HG03066 (cell line): ENCODE results near the gene TC2N.
"Not testable (repeated sequence)": the region's sequence is repeated elsewhere in the genome, so short reads cannot be mapped to it uniquely, and the experiment has no call there.

Experiments used
- ATAC-seq: cut with Tn5 transposase; IDR thresholded peaks from one replicate; pipeline ENCODE4 v1.9.1; 2021; ENCODE audit warnings: low read depth; ENCODE audit not compliant: unreplicated experiment

The TC2N gene

GRCh38 chr14:91867316-91867988, at the start of gene TC2N:
Gene TC2N, minus strand, starts transcription at chr14:91867536. Its CDS starts 53,767 bp downstream, at chr14:91813769.
- ATAC-seq, result no peak

DNA sequence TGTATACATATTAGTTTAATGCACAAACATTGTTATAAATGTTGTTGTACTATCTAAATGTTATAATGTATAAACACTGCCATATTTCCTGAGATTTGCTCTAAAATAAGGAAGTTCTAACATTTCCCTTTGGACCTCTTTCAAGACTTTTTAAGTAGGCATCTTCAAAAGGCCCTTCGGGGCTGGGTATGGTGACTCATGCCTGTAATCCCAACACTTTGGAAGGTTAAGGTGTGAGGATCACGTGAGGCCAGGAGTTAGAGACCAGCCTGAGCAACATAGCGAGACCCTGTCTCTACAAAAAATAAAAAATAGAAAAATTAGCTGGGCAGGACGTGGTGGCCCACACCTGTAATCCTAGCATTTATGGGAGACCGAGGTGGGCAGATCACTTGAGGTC, 44.7 kb upstream of the TC2N start:
- no peak for ATAC-seq

GRCh38 chr14:91911474-91912032, 44.2 kb upstream of the TC2N start:
- ATAC-seq, result peak; percentile 66

- ATAC-seq, result no peak
These were observed 42.9 kb upstream of the TC2N start for GRCh38 chr14:91910196-91910595.

DNA sequence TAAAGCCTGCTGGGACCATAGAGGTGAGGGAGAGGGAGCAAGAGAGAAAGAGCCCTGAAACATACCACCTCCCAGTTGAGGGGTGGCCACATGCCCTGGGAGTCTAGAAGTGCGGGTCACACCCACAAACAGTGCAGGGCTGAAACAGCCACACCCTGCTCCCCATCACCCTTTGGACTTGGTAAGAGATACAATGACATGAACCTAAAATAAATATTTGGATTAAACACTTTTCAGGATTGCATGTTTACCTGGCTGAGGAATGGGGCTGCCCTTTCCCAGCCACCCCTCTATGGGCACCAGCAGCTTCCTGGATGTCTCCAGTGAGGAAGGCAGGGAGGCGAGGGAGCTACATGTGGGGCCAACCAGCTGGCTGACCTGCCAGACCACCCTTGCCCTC, 39.0 kb upstream of the TC2N start:
- ATAC-seq, result no peak

GRCh38 chr14:91904956-91905645, 37.8 kb upstream of the TC2N start:
- no peak for ATAC-seq

DNA sequence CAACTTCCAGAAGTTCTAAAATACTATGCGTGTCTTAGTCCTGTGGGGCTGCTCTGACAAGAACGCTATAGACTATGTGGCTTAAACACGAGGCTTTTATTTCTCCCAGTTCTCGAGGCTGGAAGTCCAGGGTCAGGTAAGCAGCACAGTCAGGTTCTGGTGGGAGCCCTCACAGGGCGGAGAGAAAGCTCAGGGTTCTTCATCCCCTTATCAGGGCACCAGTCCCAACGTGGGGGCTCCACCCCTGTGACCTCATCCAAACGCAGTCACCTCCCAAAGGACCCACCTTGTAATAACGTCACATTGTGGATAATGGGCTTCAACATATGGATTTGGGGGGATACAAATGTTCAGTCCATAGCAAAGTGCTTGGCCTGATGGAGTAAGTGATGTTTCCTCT, 37.1 kb upstream of the TC2N start:
- ATAC-seq, result no peak

DNA sequence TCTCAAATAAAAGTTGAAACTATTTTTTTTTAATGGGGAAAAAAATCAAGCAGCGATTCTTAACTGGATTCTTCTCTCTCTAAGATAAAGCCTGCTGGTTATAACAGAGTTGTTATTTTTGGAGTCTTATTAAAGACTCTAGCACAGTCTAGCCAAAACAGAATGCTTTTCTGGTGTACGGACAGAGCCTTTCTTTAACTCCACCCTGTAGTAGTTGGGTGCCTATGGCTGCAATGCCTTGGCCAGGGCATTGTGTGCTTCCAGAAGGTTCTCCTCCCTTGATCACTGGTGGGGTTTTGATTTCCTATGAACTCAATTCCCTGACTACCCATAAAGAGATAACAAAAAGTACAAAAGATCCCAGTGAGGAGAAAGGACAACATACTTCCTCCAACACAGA, 35.7 kb upstream of the TC2N start:
- ATAC-seq, result no peak

GRCh38 chr14:91902336-91902735, 35.0 kb upstream of the TC2N start:
- no peak for ATAC-seq

GRCh38 chr14:91901449-91902226, 34.3 kb upstream of the TC2N start:
- no peak for ATAC-seq

GRCh38 chr14:91899806-91900205, 32.5 kb upstream of the TC2N start:
- no peak for ATAC-seq

- ATAC-seq, result no peak
These were observed 31.9 kb upstream of the TC2N start for GRCh38 chr14:91899213-91899612.

DNA sequence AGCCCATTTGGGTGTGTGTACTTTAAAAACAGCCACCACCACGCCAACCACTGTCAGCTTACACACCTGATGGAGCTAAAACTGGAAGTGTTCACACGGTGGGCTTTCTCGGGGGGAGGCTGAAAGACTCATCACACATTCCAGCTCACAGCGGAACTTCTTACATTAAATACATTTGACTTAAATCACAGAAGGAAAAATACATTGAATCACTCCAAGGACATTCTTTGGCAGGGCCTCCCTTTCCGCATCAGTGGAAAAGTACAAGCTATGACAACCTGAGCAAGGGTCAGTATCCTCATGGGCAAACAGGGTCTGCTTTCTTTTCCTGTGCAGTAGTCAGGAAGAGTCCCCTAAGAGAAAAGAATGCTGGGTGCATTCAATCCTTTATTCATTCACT, 31.0 kb upstream of the TC2N start:
- ATAC-seq, result no peak

DNA sequence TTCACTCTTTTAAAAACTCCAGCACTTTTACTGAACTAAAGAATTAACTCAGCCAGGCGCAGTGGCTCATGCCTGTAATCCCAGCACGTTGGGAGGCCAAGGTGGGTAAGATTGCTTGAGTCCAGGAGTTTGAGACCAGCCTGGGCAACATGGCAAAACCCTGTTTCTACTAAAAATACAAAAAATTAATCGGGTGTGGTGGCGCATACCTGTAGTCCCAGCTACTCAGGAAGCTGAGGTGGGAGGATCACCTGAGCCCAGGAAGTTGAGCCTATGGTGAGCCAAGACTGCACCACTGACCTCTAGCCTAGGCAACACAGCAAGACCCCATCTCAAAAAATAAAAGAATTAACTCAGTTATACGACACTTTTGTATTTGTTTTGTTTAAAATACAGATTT, 30.4 kb upstream of the TC2N start:
- ATAC-seq, result not testable (repeated sequence)

- ATAC-seq, result no peak
These were observed 29.9 kb upstream of the TC2N start for GRCh38 chr14:91897106-91897701.

GRCh38 chr14:91896419-91896818, 29.1 kb upstream of the TC2N start:
- no peak for ATAC-seq

GRCh38 chr14:91893669-91894068, 26.3 kb upstream of the TC2N start:
- ATAC-seq, result no peak

- ATAC-seq, result no peak
These were observed 25.7 kb upstream of the TC2N start for GRCh38 chr14:91893007-91893406.

- no peak for ATAC-seq
These were observed 24.4 kb upstream of the TC2N start for GRCh38 chr14:91891721-91892220.

DNA sequence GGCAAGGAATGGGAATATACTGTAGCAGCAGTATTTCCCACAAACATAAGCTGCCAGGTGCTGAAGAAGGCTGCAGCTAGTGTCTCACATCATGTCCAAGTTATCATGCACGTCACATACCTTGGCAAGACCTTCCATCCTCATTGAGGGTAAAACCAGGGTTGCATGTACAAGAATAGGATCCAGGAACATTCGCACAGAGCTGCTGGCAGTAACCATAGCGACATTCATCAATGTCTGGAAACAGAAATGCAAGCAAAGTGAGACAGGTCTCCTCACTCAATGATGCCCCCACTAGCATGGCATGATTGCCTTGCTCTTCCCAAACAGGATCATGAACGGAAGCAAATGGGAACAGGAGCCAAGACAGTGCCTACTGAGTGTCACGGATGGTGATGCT, 23.8 kb upstream of the TC2N start:
- no peak for ATAC-seq

DNA sequence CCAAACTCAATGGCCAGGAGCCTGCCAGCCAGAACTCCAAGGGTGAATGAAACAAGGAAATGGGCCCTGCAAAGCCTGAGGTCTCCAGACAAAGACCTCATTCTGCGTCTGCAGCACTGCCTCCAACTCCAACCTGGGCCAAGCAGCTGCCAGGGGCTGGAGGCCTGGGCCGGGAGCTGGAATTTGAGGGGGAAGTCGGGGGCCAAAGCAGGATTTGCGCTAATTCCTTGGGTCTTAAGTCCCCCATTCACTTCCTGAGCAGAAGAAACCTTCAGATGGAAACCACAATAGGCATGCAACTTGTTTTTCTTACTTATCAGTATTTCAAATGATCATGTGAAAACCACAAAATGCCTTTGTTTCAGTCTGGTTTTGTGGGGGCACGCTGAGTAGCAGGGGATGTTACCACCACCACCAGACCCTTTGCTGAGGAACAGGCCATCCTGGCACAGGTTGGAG, 23.0 kb upstream of the TC2N start:
- no peak for ATAC-seq
